Panc1 (cell line): Measurements from ENCODE around the gene NTN4. TPM values are rescaled to one million over a fixed set of nuclear protein-coding genes. Genes with fewer than 3 reads are reported as not detected.
"Not testable (repeated sequence)": the region's sequence is repeated elsewhere in the genome, so short reads cannot be mapped to it uniquely, and the experiment has no call there.

Experiments used
- ATAC-seq: fragments of 200-7000 bp; cut with Tn5 transposase; 2 replicates; pipeline ENCODE4 v1.9.1; 2020; ENCODE audit warnings: mild to moderate bottlenecking, moderate library complexity
- BruUV-seq: library from RNA; stranded (reverse); fragments of 400-500 nt; replicated peaks from 2 replicates; lab custom pipeline; 2021; lab: Mats Ljungman, UMichigan
- CTCF ChIA-PET: fragments of 300-600 bp; sonication (Branson Sonifier 250); formaldehyde crosslinking; loops from one replicate; lab custom pipeline; 2022; ENCODE audit warnings: antibody characterized with exemption; lab: Charles Lee
- POLR2A ChIA-PET: fragments of 300-600 bp; sonication (Branson Sonifier 250); formaldehyde crosslinking; loops from one replicate; lab custom pipeline; 2022; ENCODE audit warnings: antibody characterized with exemption; lab: Charles Lee
- DNase-seq: peaks from one replicate; pipeline ENCODE4 v3.0.0-alpha.2; 2010; ENCODE audit warnings: low read depth, low spot score
- H3K27ac ChIP-seq: 2 replicates; pipeline ENCODE4 v1.5.1; 2011; ENCODE audit warnings: mild to moderate bottlenecking, low read length, inconsistent platforms
- H3K27me3 ChIP-seq: fragments of 200-500 bp; sonication (Bioruptor generic); 2 replicates; pipeline ENCODE4 v1.6.0; 2014; ENCODE audit warnings: low read length, inconsistent platforms; ENCODE audit not compliant: control insufficient read depth, insufficient read depth
- H3K36me3 ChIP-seq: fragments of 200-500 bp; sonication (Bioruptor generic); 2 replicates; pipeline ENCODE4 v1.5.1; 2014; ENCODE audit warnings: inconsistent platforms, mild to moderate bottlenecking, low read length, moderate library complexity; ENCODE audit not compliant: control insufficient read depth, insufficient read depth
- H3K4me1 ChIP-seq: 2 replicates; pipeline ENCODE4 v1.5.1; 2011; ENCODE audit warnings: inconsistent platforms, mild to moderate bottlenecking, low read length, moderate library complexity; ENCODE audit not compliant: control insufficient read depth, insufficient read depth
- H3K4me3 ChIP-seq, 2 experiments: 2 replicates each; pipeline ENCODE4 v1.5.1; 2011 to 2012; ENCODE audit warnings: low read depth in 2 of 2, low read length in 2 of 2, mild to moderate bottlenecking in 2 of 2, inconsistent platforms in 1 of 2, moderate library complexity in 1 of 2
- H3K9me3 ChIP-seq: fragments of 200-500 bp; sonication (Bioruptor generic); 2 replicates; pipeline ENCODE4 v1.5.1; 2014; ENCODE audit warnings: low read depth, mild to moderate bottlenecking, inconsistent platforms, low read length, moderate library complexity; ENCODE audit not compliant: control insufficient read depth, insufficient read depth
- POLR2AphosphoS5 ChIP-seq: IDR thresholded peaks from 2 replicates; pipeline ENCODE4 v1.6.1; 2012; ENCODE audit warnings: mild to moderate bottlenecking, low read depth, low read length, moderate library complexity
- SIN3A ChIP-seq: IDR thresholded peaks from 2 replicates; pipeline ENCODE4 v1.6.1; 2012; ENCODE audit warnings: low read depth, mild to moderate bottlenecking, low read length, moderate library complexity, borderline replicate concordance; ENCODE audit not compliant: insufficient read depth
- TCF7L2 ChIP-seq: IDR thresholded peaks from 2 replicates; pipeline ENCODE4 v1.6.1; 2011; ENCODE audit warnings: mild to moderate bottlenecking, low read depth, low read length, inconsistent platforms
- in situ Hi-C: cut with HindIII; loops from 2 replicates; pipeline ENCODE4 v1.10.0; 2016; ENCODE audit warnings: low sequenced_read_pairs, low pct_unique_long_range_greater_than_20kb
- intact Hi-C: fragments of 100-400 bp; cut with micrococcal nuclease; formaldehyde crosslinking; loops from one replicate; pipeline ENCODE4 v1.10.0; 2022; ENCODE audit not compliant: unreplicated experiment
- total RNA-seq: library from RNA; stranded (reverse); gene quantifications from one replicate; pipeline ENCODE4 v1.2.1, GENCODE V29; 2021; ENCODE audit not compliant: unreplicated experiment
- TF ChIP-seq, protein P1 (sequence below), 2 experiments: IDR thresholded peaks; 2 replicates each; pipeline ENCODE4 v1.6.1; 2011 to 2012; ENCODE audit warnings: low read depth in 2 of 2, control low read depth in 1 of 2, low read length in 1 of 2, mild to moderate bottlenecking in 1 of 2, moderate library complexity in 1 of 2; ENCODE audit not compliant: insufficient read depth in 1 of 2
- TF ChIP-seq, protein P2 (sequence below): fragments of 450-650 bp; IDR thresholded peaks from 2 replicates; pipeline ENCODE4 v1.5.1; 2017; ENCODE audit warnings: mild to moderate bottlenecking

Gene NTN4
- total RNA-seq, 1 experiment from 2014 or later = 17.1 TPM

DNA sequence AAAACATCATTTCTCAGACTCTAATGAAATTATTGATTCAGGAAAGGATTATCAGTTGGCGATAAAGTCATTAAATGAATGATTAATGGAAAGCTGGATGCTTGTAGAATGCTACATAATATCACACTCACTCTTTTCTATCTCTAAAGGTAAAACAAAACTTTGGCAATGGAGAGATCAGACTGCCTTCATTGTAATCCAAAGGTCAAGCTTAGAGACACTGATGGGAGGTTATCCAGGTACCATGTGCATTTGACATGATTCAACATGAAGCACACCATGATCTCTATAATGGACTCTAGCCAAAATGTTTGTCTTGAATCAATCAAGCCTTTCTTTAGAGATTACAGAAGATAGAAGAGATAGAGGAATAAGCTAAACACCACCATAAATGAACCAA lies 129.2 kb downstream of the NTN4 start:
- BruUV-seq = no TSS peak
- no peaks in the 10 kb centered on the region for H3K4me1 ChIP-seq
- CTCF ChIA-PET = interaction anchor here (0.5 to 0.7 kb wide), 2 partner anchors 13 to 65 kb away, joined by 3 to 7 read pairs; no protein-coding TSS in a partner anchor
- POLR2A ChIA-PET = no interaction called here
- no peak overlapping the region for H3K4me3 ChIP-seq
- no peaks in the 10 kb centered on the region; the same call in none of the 2 replicates for H3K27me3 ChIP-seq
- TF ChIP-seq, protein P1, sequence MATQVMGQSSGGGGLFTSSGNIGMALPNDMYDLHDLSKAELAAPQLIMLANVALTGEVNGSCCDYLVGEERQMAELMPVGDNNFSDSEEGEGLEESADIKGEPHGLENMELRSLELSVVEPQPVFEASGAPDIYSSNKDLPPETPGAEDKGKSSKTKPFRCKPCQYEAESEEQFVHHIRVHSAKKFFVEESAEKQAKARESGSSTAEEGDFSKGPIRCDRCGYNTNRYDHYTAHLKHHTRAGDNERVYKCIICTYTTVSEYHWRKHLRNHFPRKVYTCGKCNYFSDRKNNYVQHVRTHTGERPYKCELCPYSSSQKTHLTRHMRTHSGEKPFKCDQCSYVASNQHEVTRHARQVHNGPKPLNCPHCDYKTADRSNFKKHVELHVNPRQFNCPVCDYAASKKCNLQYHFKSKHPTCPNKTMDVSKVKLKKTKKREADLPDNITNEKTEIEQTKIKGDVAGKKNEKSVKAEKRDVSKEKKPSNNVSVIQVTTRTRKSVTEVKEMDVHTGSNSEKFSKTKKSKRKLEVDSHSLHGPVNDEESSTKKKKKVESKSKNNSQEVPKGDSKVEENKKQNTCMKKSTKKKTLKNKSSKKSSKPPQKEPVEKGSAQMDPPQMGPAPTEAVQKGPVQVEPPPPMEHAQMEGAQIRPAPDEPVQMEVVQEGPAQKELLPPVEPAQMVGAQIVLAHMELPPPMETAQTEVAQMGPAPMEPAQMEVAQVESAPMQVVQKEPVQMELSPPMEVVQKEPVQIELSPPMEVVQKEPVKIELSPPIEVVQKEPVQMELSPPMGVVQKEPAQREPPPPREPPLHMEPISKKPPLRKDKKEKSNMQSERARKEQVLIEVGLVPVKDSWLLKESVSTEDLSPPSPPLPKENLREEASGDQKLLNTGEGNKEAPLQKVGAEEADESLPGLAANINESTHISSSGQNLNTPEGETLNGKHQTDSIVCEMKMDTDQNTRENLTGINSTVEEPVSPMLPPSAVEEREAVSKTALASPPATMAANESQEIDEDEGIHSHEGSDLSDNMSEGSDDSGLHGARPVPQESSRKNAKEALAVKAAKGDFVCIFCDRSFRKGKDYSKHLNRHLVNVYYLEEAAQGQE (IDR thresholded peaks at IDR 0.05; ENCODE audit: insufficient read depth in 1 of 2, low read depth in 2 of 2, low read length in 1 of 2) = no peak
- TF ChIP-seq POLR2AphosphoS5 (no peak), TCF7L2 (no peak), SIN3A (no peak)
- TF ChIP-seq, protein P2, sequence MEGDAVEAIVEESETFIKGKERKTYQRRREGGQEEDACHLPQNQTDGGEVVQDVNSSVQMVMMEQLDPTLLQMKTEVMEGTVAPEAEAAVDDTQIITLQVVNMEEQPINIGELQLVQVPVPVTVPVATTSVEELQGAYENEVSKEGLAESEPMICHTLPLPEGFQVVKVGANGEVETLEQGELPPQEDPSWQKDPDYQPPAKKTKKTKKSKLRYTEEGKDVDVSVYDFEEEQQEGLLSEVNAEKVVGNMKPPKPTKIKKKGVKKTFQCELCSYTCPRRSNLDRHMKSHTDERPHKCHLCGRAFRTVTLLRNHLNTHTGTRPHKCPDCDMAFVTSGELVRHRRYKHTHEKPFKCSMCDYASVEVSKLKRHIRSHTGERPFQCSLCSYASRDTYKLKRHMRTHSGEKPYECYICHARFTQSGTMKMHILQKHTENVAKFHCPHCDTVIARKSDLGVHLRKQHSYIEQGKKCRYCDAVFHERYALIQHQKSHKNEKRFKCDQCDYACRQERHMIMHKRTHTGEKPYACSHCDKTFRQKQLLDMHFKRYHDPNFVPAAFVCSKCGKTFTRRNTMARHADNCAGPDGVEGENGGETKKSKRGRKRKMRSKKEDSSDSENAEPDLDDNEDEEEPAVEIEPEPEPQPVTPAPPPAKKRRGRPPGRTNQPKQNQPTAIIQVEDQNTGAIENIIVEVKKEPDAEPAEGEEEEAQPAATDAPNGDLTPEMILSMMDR = no peak
- H3K27ac ChIP-seq = no peak overlapping the region
- H3K9me3 ChIP-seq = no peaks in the 10 kb centered on the region
- intact Hi-C loops = no loop called here
- in situ Hi-C loops = no loop called here
- DNase-seq (no peak), ATAC-seq (no peak)
- H3K36me3 ChIP-seq = no peaks in the 10 kb centered on the region

DNA sequence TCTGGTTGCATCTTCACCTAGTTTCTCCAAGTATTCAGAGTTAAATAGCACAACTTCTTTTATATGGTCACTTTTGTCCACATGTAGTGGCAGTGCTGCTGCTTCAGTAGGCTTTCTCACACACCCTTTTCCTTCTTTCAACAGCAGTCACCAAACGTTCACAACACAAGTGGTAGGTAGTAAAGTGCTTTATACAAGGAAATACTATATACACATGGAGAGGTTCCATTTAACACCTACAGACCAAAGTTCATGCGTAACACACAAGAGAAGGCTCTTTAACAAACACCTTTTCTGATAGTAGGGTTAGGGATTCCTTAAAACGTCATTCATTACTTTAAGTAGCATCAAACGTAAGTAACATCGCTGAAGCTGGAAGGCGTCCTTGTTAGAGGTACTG lies 132.2 kb downstream of the NTN4 start:
- intact Hi-C loops = no loop called here
- Histone ChIP-seq H3K36me3 (no peaks in the 10 kb centered on the region), H3K4me3 (no peak overlapping the region), H3K9me3 (no peaks in the 10 kb centered on the region), H3K4me1 (no peaks in the 10 kb centered on the region), H3K27me3 (no peaks in the 10 kb centered on the region; the same call in none of the 2 replicates), H3K27ac (no peak overlapping the region)
- no peak for DNase-seq
- ChIA-PET CTCF (no interaction called here), POLR2A (interaction anchor here (0.5 kb wide), 1 partner anchor 336 kb away, joined by 6 read pairs; no protein-coding TSS in a partner anchor)
- in situ Hi-C loops = no loop called here
- no peak for ATAC-seq
- BruUV-seq = no TSS peak
- no peak for TF ChIP-seq TCF7L2
- TF ChIP-seq POLR2AphosphoS5 = no peak
- TF ChIP-seq SIN3A = no peak
- TF ChIP-seq, protein P2 = no peak
- TF ChIP-seq, protein P1 (IDR thresholded peaks at IDR 0.05; ENCODE audit: insufficient read depth in 1 of 2, low read depth in 2 of 2, low read length in 1 of 2) = no peak

DNA sequence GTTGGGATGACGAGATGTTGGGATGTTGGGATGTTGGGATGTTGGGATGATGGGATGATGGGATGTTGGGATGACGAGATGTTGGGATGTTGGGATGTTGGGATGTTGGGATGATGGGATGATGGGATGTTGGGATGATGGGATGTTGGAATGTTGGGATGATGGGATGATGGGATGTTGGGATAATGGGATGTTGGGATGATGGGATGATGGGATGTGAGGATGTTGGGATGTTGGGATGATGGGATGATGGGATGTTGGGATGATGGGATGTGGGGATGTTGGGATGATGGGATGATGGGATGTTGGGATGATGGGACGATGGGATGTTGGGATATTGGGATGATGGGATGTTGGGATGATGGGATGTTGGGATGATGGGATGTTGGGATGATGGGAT lies 135.9 kb downstream of the NTN4 start:
- H3K27ac ChIP-seq, H3K27me3 ChIP-seq, in situ Hi-C loops, H3K9me3 ChIP-seq, BruUV-seq, ATAC-seq, CTCF ChIA-PET, POLR2A ChIA-PET, DNase-seq, H3K4me1 ChIP-seq, intact Hi-C loops, H3K4me3 ChIP-seq, H3K36me3 ChIP-seq: not testable (repeated sequence)
